Thyroid gland (tissue), 4 donors: Measurements from ENCODE around the gene NOX4.

ENCODE experiments used
- POLR2A ChIP-seq, 2 donors: fragments of 450-650 bp; IDR thresholded peaks; one replicate each; pipeline ENCODE4 v1.6.1; 2017; ENCODE audit warnings: antibody characterized with exemption in 2 of 2, mild to moderate bottlenecking in 2 of 2, moderate library complexity in 1 of 2
- TF ChIP-seq, protein P1 (sequence below), 6 experiments: fragments of 200-600 bp in 3 of 6; fragments of 450-650 bp in 3 of 6; sonication (generic) in 3 of 6; IDR thresholded peaks; one replicate each; pipeline ENCODE4 v1.5.1; 2016 to 2019; ENCODE audit warnings: antibody characterized with exemption in 6 of 6, mild to moderate bottlenecking in 2 of 6, inconsistent platforms in 1 of 6, moderate library complexity in 1 of 6

DNA sequence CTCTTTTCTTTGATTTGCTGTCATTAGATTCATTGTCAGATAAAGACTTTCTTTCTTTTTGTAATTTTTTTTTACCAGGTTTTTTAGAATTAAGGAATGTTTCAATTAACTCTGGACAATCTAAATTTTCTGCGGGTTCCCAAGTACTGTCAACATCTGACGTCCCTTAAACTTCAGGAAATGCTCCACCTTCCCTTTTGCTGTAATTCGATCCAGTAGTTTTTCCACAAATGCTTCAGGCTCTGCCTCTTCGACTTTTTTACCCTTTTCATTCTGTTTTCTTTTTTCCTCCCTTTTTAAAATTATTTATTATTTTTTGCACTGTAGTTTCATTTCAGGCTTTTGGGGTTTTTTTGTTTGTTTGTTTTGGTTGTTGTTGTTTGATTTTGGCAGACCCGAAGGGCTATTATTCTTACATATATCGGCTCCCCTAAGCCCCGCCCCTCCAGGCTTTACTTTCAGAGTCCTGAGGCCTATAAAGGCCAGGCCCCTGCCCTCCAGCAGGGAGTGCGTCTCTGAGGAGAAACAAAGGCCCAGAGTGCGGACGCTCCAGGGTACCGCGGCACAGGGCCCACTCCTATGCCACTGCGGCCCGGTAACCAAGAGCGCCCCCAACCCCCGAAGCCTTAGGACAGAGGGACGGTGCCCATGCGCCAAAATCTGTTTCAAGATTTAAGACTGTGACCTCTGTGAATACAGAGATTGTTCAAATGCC is 197.1 kb downstream of the NOX4 start:
- TF ChIP-seq, protein P1, sequence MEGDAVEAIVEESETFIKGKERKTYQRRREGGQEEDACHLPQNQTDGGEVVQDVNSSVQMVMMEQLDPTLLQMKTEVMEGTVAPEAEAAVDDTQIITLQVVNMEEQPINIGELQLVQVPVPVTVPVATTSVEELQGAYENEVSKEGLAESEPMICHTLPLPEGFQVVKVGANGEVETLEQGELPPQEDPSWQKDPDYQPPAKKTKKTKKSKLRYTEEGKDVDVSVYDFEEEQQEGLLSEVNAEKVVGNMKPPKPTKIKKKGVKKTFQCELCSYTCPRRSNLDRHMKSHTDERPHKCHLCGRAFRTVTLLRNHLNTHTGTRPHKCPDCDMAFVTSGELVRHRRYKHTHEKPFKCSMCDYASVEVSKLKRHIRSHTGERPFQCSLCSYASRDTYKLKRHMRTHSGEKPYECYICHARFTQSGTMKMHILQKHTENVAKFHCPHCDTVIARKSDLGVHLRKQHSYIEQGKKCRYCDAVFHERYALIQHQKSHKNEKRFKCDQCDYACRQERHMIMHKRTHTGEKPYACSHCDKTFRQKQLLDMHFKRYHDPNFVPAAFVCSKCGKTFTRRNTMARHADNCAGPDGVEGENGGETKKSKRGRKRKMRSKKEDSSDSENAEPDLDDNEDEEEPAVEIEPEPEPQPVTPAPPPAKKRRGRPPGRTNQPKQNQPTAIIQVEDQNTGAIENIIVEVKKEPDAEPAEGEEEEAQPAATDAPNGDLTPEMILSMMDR (IDR thresholded peaks at IDR 0.05): no peak
- TF ChIP-seq POLR2A (IDR thresholded peaks at IDR 0.05): no peak
